ENCODE measurements around the gene EPS8L2.

DNA sequence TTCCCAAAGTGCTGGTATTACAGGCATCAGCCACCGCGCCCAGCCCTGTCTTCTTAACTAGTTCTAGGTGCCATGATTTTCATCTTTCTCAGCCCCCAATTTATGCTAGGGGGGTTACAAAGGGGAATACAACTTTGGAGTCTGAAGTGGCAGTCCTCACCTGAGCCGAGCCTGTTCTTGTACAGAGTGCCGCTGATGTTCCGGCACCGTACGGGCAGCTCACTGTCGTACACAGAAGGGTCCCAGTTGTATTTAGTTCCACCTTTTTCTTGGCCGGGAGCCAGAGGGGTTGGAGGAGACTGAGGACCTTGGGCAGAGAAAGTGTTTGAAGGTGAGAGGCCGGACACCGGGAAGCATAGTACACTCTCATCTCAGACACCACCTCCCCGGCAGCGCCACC lies 18.3 kb upstream of the EPS8L2 start:
- TF ChIP-seq, protein P1, sequence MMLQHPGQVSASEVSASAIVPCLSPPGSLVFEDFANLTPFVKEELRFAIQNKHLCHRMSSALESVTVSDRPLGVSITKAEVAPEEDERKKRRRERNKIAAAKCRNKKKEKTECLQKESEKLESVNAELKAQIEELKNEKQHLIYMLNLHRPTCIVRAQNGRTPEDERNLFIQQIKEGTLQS (IDR thresholded peaks at IDR 0.05): no peak
- TF ChIP-seq YY1 (IDR thresholded peaks at IDR 0.05): no peak
- TF ChIP-seq, protein P2, sequence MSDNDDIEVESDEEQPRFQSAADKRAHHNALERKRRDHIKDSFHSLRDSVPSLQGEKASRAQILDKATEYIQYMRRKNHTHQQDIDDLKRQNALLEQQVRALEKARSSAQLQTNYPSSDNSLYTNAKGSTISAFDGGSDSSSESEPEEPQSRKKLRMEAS (IDR thresholded peaks at IDR 0.05): no peak
- TF ChIP-seq SP1 (IDR thresholded peaks at IDR 0.05): no peak
- TF ChIP-seq EGR1 (IDR thresholded peaks at IDR 0.05; ENCODE audit: low read depth in 2 of 2): no peak
- TF ChIP-seq, protein P3, sequence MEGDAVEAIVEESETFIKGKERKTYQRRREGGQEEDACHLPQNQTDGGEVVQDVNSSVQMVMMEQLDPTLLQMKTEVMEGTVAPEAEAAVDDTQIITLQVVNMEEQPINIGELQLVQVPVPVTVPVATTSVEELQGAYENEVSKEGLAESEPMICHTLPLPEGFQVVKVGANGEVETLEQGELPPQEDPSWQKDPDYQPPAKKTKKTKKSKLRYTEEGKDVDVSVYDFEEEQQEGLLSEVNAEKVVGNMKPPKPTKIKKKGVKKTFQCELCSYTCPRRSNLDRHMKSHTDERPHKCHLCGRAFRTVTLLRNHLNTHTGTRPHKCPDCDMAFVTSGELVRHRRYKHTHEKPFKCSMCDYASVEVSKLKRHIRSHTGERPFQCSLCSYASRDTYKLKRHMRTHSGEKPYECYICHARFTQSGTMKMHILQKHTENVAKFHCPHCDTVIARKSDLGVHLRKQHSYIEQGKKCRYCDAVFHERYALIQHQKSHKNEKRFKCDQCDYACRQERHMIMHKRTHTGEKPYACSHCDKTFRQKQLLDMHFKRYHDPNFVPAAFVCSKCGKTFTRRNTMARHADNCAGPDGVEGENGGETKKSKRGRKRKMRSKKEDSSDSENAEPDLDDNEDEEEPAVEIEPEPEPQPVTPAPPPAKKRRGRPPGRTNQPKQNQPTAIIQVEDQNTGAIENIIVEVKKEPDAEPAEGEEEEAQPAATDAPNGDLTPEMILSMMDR (IDR thresholded peaks at IDR 0.05; ENCODE audit: low read depth, low read length, missing input control): no peak
- TF ChIP-seq, protein P4, sequence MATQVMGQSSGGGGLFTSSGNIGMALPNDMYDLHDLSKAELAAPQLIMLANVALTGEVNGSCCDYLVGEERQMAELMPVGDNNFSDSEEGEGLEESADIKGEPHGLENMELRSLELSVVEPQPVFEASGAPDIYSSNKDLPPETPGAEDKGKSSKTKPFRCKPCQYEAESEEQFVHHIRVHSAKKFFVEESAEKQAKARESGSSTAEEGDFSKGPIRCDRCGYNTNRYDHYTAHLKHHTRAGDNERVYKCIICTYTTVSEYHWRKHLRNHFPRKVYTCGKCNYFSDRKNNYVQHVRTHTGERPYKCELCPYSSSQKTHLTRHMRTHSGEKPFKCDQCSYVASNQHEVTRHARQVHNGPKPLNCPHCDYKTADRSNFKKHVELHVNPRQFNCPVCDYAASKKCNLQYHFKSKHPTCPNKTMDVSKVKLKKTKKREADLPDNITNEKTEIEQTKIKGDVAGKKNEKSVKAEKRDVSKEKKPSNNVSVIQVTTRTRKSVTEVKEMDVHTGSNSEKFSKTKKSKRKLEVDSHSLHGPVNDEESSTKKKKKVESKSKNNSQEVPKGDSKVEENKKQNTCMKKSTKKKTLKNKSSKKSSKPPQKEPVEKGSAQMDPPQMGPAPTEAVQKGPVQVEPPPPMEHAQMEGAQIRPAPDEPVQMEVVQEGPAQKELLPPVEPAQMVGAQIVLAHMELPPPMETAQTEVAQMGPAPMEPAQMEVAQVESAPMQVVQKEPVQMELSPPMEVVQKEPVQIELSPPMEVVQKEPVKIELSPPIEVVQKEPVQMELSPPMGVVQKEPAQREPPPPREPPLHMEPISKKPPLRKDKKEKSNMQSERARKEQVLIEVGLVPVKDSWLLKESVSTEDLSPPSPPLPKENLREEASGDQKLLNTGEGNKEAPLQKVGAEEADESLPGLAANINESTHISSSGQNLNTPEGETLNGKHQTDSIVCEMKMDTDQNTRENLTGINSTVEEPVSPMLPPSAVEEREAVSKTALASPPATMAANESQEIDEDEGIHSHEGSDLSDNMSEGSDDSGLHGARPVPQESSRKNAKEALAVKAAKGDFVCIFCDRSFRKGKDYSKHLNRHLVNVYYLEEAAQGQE (IDR thresholded peaks at IDR 0.05): no peak
- no peak for TF ChIP-seq RAD21 (IDR thresholded peaks at IDR 0.05)
- no peak for TF ChIP-seq HNF4A (conservative IDR thresholded peaks at IDR 0.05)
- no peak for TF ChIP-seq FOXA2 (IDR thresholded peaks at IDR 0.05)
- no peak for TF ChIP-seq FOXA1 (IDR thresholded peaks at IDR 0.05)
- TF ChIP-seq GABPA (IDR thresholded peaks at IDR 0.05 in 1 of 2, conservative IDR thresholded peaks at IDR 0.05 in 1 of 2): no peak
